Neural progenitor cell (in vitro differentiated cells): ENCODE data around the gene KIF12. TPM values are rescaled to one million over a fixed set of nuclear protein-coding genes. Genes with fewer than 3 reads are reported as not detected.

Source experiments
- DNase-seq: peaks from one replicate; pipeline ENCODE4 v3.0.0-alpha.2; 2016; ENCODE audit warnings: low spot score
- H2AFZ ChIP-seq: fragments of 200-600 bp; sonication (generic); replicated peaks from 2 replicates; pipeline ENCODE4 v1.6.1; 2016; ENCODE audit warnings: antibody characterized with exemption
- H3F3A ChIP-seq: fragments of 200-600 bp; sonication (generic); 2 replicates; pipeline ENCODE4 v1.6.1; 2016; ENCODE audit warnings: antibody characterized with exemption, low read depth
- H3K27ac ChIP-seq: fragments of 200-600 bp; sonication (generic); 2 replicates; pipeline ENCODE4 v1.5.1; 2016; ENCODE audit warnings: mild to moderate bottlenecking
- H3K27me3 ChIP-seq: fragments of 200-600 bp; sonication (generic); 2 replicates; pipeline ENCODE4 v1.6.1; 2016; ENCODE audit warnings: mild to moderate bottlenecking, moderate library complexity
- H3K36me3 ChIP-seq: fragments of 200-600 bp; sonication (generic); 2 replicates; pipeline ENCODE4 v1.5.1; 2016
- H3K4me1 ChIP-seq: fragments of 200-600 bp; sonication (generic); 2 replicates; pipeline ENCODE4 v1.6.1; 2016; ENCODE audit warnings: mixed run types
- H3K4me2 ChIP-seq: fragments of 200-600 bp; sonication (generic); 2 replicates; pipeline ENCODE4 v1.6.1; 2016
- H3K4me3 ChIP-seq: fragments of 200-600 bp; sonication (generic); 2 replicates; pipeline ENCODE4 v1.5.1; 2016
- H3K79me2 ChIP-seq: fragments of 200-600 bp; sonication (generic); 2 replicates; pipeline ENCODE4 v1.6.1; 2016; ENCODE audit warnings: low read depth
- H3K9ac ChIP-seq: fragments of 200-600 bp; sonication (generic); 2 replicates; pipeline ENCODE4 v1.6.1; 2016
- H3K9me3 ChIP-seq: fragments of 200-600 bp; sonication (generic); 2 replicates; pipeline ENCODE4 v1.5.1; 2016; ENCODE audit warnings: low read depth
- H4K20me1 ChIP-seq: fragments of 200-600 bp; sonication (generic); 2 replicates; pipeline ENCODE4 v1.6.1; 2016; ENCODE audit warnings: low read depth
- H3K27ac Mint-ChIP-seq: 3 replicates; pipeline ENCODE4 v1.8.0; 2021; ENCODE audit warnings: mixed read lengths
- H3K27me3 Mint-ChIP-seq: 2 replicates; pipeline ENCODE4 v1.8.0; 2022; ENCODE audit warnings: low read depth, mild to moderate bottlenecking, inconsistent platforms, moderate library complexity, mixed read lengths; ENCODE audit not compliant: insufficient read depth
- H3K36me3 Mint-ChIP-seq: 3 replicates; pipeline ENCODE4 v1.8.0; 2021; ENCODE audit warnings: mixed read lengths
- H3K4me1 Mint-ChIP-seq: 3 replicates; pipeline ENCODE4 v1.8.0; 2021; ENCODE audit warnings: mixed read lengths
- H3K4me3 Mint-ChIP-seq: 3 replicates; pipeline ENCODE4 v1.8.0; 2021; ENCODE audit warnings: mild to moderate bottlenecking, moderate library complexity, mixed read lengths
- H3K9me3 Mint-ChIP-seq: 3 replicates; pipeline ENCODE4 v1.8.0; 2020; ENCODE audit warnings: mixed read lengths
- CTCF ChIP-seq: fragments of 200-600 bp; sonication (generic); IDR thresholded peaks from 2 replicates; pipeline ENCODE4 v1.5.1; 2017; ENCODE audit warnings: antibody characterized with exemption, mild to moderate bottlenecking
- EZH2 ChIP-seq: fragments of 200-600 bp; sonication (generic); IDR thresholded peaks from 2 replicates; pipeline ENCODE4 v1.6.1; 2017; ENCODE audit warnings: antibody characterized with exemption, mild to moderate bottlenecking, moderate library complexity
- EZH2phosphoT487 ChIP-seq: fragments of 200-600 bp; sonication (generic); IDR thresholded peaks from 2 replicates; pipeline ENCODE4 v1.6.1; 2017; ENCODE audit warnings: antibody characterized with exemption
- total RNA-seq: library from RNA; depleted of rRNA; stranded (reverse); fragments of >200 nt; gene quantifications from 2 replicates; pipeline ENCODE4 v1.2.3, GENCODE V29; 2015; ENCODE audit warnings: low replicate concordance

KIF12 gene
- total RNA-seq, 1 donor from 2014 or later = 0.56 TPM

- Mint-ChIP-seq H3K36me3 (no peaks in the 10 kb centered on the region), H3K9me3 (no peaks in the 10 kb centered on the region), H3K27me3 (peaks cover 13% of the 10 kb centered on the region), H3K4me1 (peaks cover 6% of the 10 kb centered on the region), H3K27ac (no peak overlapping the region), H3K4me3 (no peak overlapping the region)
- Histone ChIP-seq H3K4me3 (no peak overlapping the region), H4K20me1 (no peaks in the 10 kb centered on the region), H3K4me2 (no peak overlapping the region), H2AFZ (no peak overlapping the region), H3K36me3 (no peaks in the 10 kb centered on the region), H3K79me2 (no peaks in the 10 kb centered on the region), H3K27me3 (no peaks in the 10 kb centered on the region), H3K4me1 (no peaks in the 10 kb centered on the region), H3K27ac (no peak overlapping the region), H3K9me3 (no peaks in the 10 kb centered on the region), H3K9ac (no peak overlapping the region), H3F3A (no peaks in the 10 kb centered on the region)
- no peak for DNase-seq
- TF ChIP-seq EZH2 = no peak
- TF ChIP-seq EZH2phosphoT487 = no peak
- no peak for TF ChIP-seq CTCF
Observed at GRCh38 chr9:114078781-114079156, 20.3 kb downstream of the KIF12 start.

GRCh38 chr9:114078021-114078780, 20.9 kb downstream of the KIF12 start, which contains the start of gene AMBP:
AMBP (minus strand) TSS chr9:114078300; CDS start chr9:114078209, 91 bp downstream.
- H3K27ac Mint-ChIP-seq = no peak within 1 kb of the TSS
- H3K9me3 Mint-ChIP-seq = no peaks in the 10 kb centered on the region
- no peaks in the 10 kb centered on the region for H3K27me3 ChIP-seq
- no peaks in the 10 kb centered on the region for H3K9me3 ChIP-seq
- DNase-seq = no peak
- no peaks in the 10 kb centered on the region for H3K79me2 ChIP-seq
- H3K27ac ChIP-seq = no peak within 1 kb of the TSS
- H3K4me1 ChIP-seq = no peaks in the 10 kb centered on the region
- no peak within 1 kb of the TSS for H2AFZ ChIP-seq
- H3K9ac ChIP-seq = no peak within 1 kb of the TSS
- H3K4me2 ChIP-seq = no peak within 1 kb of the TSS
- TF ChIP-seq CTCF (no peak), EZH2 (no peak), EZH2phosphoT487 (no peak)
- H3K36me3 ChIP-seq = no peaks in the 10 kb centered on the region
- no peaks in the 10 kb centered on the region for H4K20me1 ChIP-seq
- no peaks in the 10 kb centered on the region for H3K36me3 Mint-ChIP-seq
- peaks cover 6% of the 10 kb centered on the region for H3K4me1 Mint-ChIP-seq
- no peaks in the 10 kb centered on the region for H3F3A ChIP-seq
- H3K27me3 Mint-ChIP-seq = peaks cover 13% of the 10 kb centered on the region
- H3K4me3 ChIP-seq = no peak within 1 kb of the TSS
- no peak within 1 kb of the TSS for H3K4me3 Mint-ChIP-seq

- no peaks in the 10 kb centered on the region for H3K36me3 ChIP-seq
- no peak overlapping the region for H2AFZ ChIP-seq
- no peaks in the 10 kb centered on the region for H3K79me2 ChIP-seq
- H3K27me3 Mint-ChIP-seq = peaks cover 16% of the 10 kb centered on the region
- no peak overlapping the region for H3K4me3 ChIP-seq
- H3K27ac ChIP-seq = no peak overlapping the region
- no peaks in the 10 kb centered on the region for H3K36me3 Mint-ChIP-seq
- peaks cover 2% of the 10 kb centered on the region for H3K4me1 Mint-ChIP-seq
- no peaks in the 10 kb centered on the region for H3K4me1 ChIP-seq
- no peak overlapping the region for H3K4me2 ChIP-seq
- no peaks in the 10 kb centered on the region for H3F3A ChIP-seq
- no peaks in the 10 kb centered on the region for H4K20me1 ChIP-seq
- H3K4me3 Mint-ChIP-seq = no peak overlapping the region
- DNase-seq = no peak
- H3K9me3 Mint-ChIP-seq = no peaks in the 10 kb centered on the region
- H3K27ac Mint-ChIP-seq = no peak overlapping the region
- H3K9ac ChIP-seq = no peak overlapping the region
- H3K27me3 ChIP-seq = no peaks in the 10 kb centered on the region
- H3K9me3 ChIP-seq = no peaks in the 10 kb centered on the region
- TF ChIP-seq EZH2phosphoT487 = no peak
- TF ChIP-seq EZH2 = no peak
- TF ChIP-seq CTCF = no peak
Observed at GRCh38 chr9:114077162-114077837, 21.8 kb downstream of the KIF12 start.
